PC-3 (cell line): ENCODE measurements around the gene LRRC56.

Experiments used
- CTCF ChIP-seq: fragments of 300-600 bp; sonication (generic); conservative IDR thresholded peaks from 2 replicates; pipeline ENCODE4 v1.5.1; 2017; ENCODE audit warnings: antibody characterized with exemption, low read depth, mild to moderate bottlenecking, low read length
- EZH2 ChIP-seq: fragments of 300-600 bp; sonication (generic); IDR thresholded peaks from one replicate; pipeline ENCODE4 v1.6.1; 2017; ENCODE audit warnings: antibody characterized with exemption, mild to moderate bottlenecking, low read length; ENCODE audit not compliant: unreplicated experiment
- EZH2phosphoT487 ChIP-seq: fragments of 300-600 bp; sonication (generic); IDR thresholded peaks from 2 replicates; pipeline ENCODE4 v1.6.1; 2018; ENCODE audit warnings: mild to moderate bottlenecking, antibody characterized with exemption, low read length, borderline replicate concordance

GRCh38 chr11:567011-567628 is 29.8 kb downstream of the LRRC56 start:
- TF ChIP-seq CTCF (no peak), EZH2 (no peak), EZH2phosphoT487 (no peak)
